BJ (cell line): ENCODE data around the gene RPL26. TPM values are rescaled to one million over a fixed set of nuclear protein-coding genes. Genes with fewer than 3 reads are reported as not detected.

Source experiments
- CTCF ChIA-PET: fragments of 350-600 bp; formaldehyde crosslinking; extraction: SDS; loops from one replicate; lab custom pipeline; 2021; ENCODE audit warnings: antibody characterized with exemption, inconsistent platforms; lab: Yijun Ruan, JAX
- POLR2A ChIA-PET: fragments of 300-600 bp; sonication (Branson Sonifier 250); formaldehyde crosslinking; extraction: SDS; loops from one replicate; lab custom pipeline; 2021; ENCODE audit warnings: antibody characterized with exemption; lab: Charles Lee
- DNase-seq: peaks from one replicate; pipeline ENCODE4 v3.0.0-alpha.2; 2011; ENCODE audit warnings: low read depth
- H3K27me3 ChIP-seq: 2 replicates; pipeline ENCODE4 v1.6.0; 2011; ENCODE audit warnings: low read length; ENCODE audit not compliant: control insufficient read depth, insufficient read depth
- H3K36me3 ChIP-seq: 2 replicates; pipeline ENCODE4 v1.5.1; 2011; ENCODE audit warnings: low read length; ENCODE audit not compliant: control insufficient read depth, insufficient read depth
- H3K4me3 ChIP-seq: 2 replicates; pipeline ENCODE4 v1.5.1; 2011; ENCODE audit warnings: low read depth, mild to moderate bottlenecking, control low read depth, low read length
- CTCF ChIP-seq: IDR thresholded peaks from 2 replicates; pipeline ENCODE4 v1.5.1; 2011; ENCODE audit warnings: low read depth, mild to moderate bottlenecking, control low read depth, inconsistent platforms, low read length, moderate library complexity; ENCODE audit not compliant: insufficient read depth
- polyA plus RNA-seq: library from polyadenylated mRNA; depleted of rRNA; stranded (reverse); fragments of >200 nt; gene quantifications from 2 replicates; pipeline ENCODE4 v1.2.3, GENCODE V29; 2011

RPL26 gene
- polyA plus RNA-seq, 1 experiment: 2,021 TPM

- POLR2A ChIA-PET: no interaction called here
- CTCF ChIA-PET: interaction anchor here (1.4 to 1.8 kb wide), 3 partner anchors 15 to 287 kb away, joined by 3 to 6 read pairs (median 6); partner anchors contain the start of gene KRABD2
- TF ChIP-seq CTCF: no peak
- Histone ChIP-seq H3K27me3 (no peaks in the 10 kb centered on the region), H3K36me3 (no peaks in the 10 kb centered on the region), H3K4me3 (no peak overlapping the region)
- DNase-seq: no peak
Observed at GRCh38 chr17:8360751-8361150, 22.2 kb downstream of the RPL26 start.

GRCh38 chr17:8360260-8360659 lies 22.7 kb downstream of the RPL26 start:
- no peak for DNase-seq
- Histone ChIP-seq H3K4me3 (no peak overlapping the region), H3K27me3 (no peaks in the 10 kb centered on the region), H3K36me3 (no peaks in the 10 kb centered on the region)
- ChIA-PET POLR2A (no interaction called here), CTCF (interaction anchor here (1.4 to 1.8 kb wide), 3 partner anchors 16 to 287 kb away, joined by 3 to 6 read pairs (median 6); partner anchors contain the start of gene KRABD2)
- TF ChIP-seq CTCF: no peak

- Histone ChIP-seq H3K36me3 (no peaks in the 10 kb centered on the region), H3K4me3 (no peak overlapping the region), H3K27me3 (no peaks in the 10 kb centered on the region)
- ChIA-PET POLR2A (no interaction called here), CTCF (interaction anchor here (1.4 to 1.8 kb wide), 3 partner anchors 16 to 286 kb away, joined by 3 to 6 read pairs (median 6); partner anchors contain the start of gene KRABD2)
- DNase-seq: peak; percentile 68
- TF ChIP-seq CTCF: no peak
Observed at GRCh38 chr17:8359769-8360168, 23.2 kb downstream of the RPL26 start.

GRCh38 chr17:8357910-8358309 lies 25.1 kb downstream of the RPL26 start:
- DNase-seq: no peak
- ChIA-PET CTCF (no interaction called here), POLR2A (no interaction called here)
- H3K27me3 ChIP-seq: no peaks in the 10 kb centered on the region
- TF ChIP-seq CTCF: no peak
- no peak overlapping the region for H3K4me3 ChIP-seq
- no peaks in the 10 kb centered on the region for H3K36me3 ChIP-seq

GRCh38 chr17:8354236-8354635 lies 28.8 kb downstream of the RPL26 start:
- no peak for DNase-seq

More at GRCh38 chr17:8354236-8354635, 28.8 kb downstream of the RPL26 start:
- no peak for TF ChIP-seq CTCF
- ChIA-PET CTCF (no interaction called here), POLR2A (no interaction called here)
- Histone ChIP-seq H3K27me3 (peaks cover 1% of the 10 kb centered on the region; the same call in 1 of the 2 replicates), H3K4me3 (no peak overlapping the region), H3K36me3 (no peaks in the 10 kb centered on the region)
